Natural killer cell (primary cell): ENCODE data around the gene SLC25A21. TPM values are rescaled to one million over a fixed set of nuclear protein-coding genes. Genes with fewer than 3 reads are reported as not detected.

Source experiments
- ATAC-seq, 3 donors: fragments of 150-1000 bp in 2 of 3; fragments of 200-7000 bp in 1 of 3; cut with Tn5 transposase; 1 replicate in 1 of 3; 2 replicates in 2 of 3; pipeline ENCODE4 v1.10.0; 2021; ENCODE audit warnings: mild to moderate bottlenecking in 2 of 3, moderate library complexity in 2 of 3
- DNase-seq, 2 donors: peaks; one replicate each; pipeline versions ENCODE4 v3.0.0 to v3.0.0-alpha.2; 2013 to 2021; ENCODE audit warnings: mixed read lengths in 1 of 2
- H3K27ac ChIP-seq: one replicate; pipeline ENCODE4 v1.5.1; 2013; ENCODE audit warnings: mild to moderate bottlenecking, low read length
- H3K27me3 ChIP-seq: one replicate; pipeline ENCODE4 v1.6.1; 2013; ENCODE audit warnings: low read length; ENCODE audit not compliant: control insufficient read depth, insufficient read depth
- H3K36me3 ChIP-seq: one replicate; pipeline ENCODE4 v1.6.1; 2013; ENCODE audit warnings: low read length; ENCODE audit not compliant: control insufficient read depth, insufficient read depth
- H3K4me1 ChIP-seq: one replicate; pipeline ENCODE4 v1.6.1; 2013; ENCODE audit warnings: low read length; ENCODE audit not compliant: control insufficient read depth, insufficient read depth
- H3K4me3 ChIP-seq: one replicate; pipeline ENCODE4 v1.5.1; 2013; ENCODE audit warnings: low read length
- H3K9me3 ChIP-seq: one replicate; pipeline ENCODE4 v1.6.1; 2013; ENCODE audit warnings: low read length; ENCODE audit not compliant: control insufficient read depth, insufficient read depth
- H3K27ac Mint-ChIP-seq, 2 donors: one replicate each; pipeline ENCODE4 v1.8.0; 2022; ENCODE audit warnings: mild to moderate bottlenecking in 2 of 2, mixed read lengths in 2 of 2, moderate library complexity in 1 of 2
- H3K27me3 Mint-ChIP-seq, 2 donors: one replicate each; pipeline ENCODE4 v1.8.0; 2022; ENCODE audit warnings: low read depth in 2 of 2, mixed read lengths in 2 of 2
- H3K36me3 Mint-ChIP-seq: one replicate; pipeline ENCODE4 v1.8.0; 2022; ENCODE audit warnings: mixed read lengths
- H3K4me1 Mint-ChIP-seq, 2 donors: one replicate each; pipeline ENCODE4 v1.8.0; 2022; ENCODE audit warnings: mixed read lengths in 2 of 2
- H3K4me3 Mint-ChIP-seq: one replicate; pipeline ENCODE4 v1.8.0; 2022; ENCODE audit warnings: mild to moderate bottlenecking, moderate library complexity, mixed read lengths
- H3K9me3 Mint-ChIP-seq, 2 donors: one replicate each; pipeline ENCODE4 v1.8.0; 2022; ENCODE audit warnings: mixed read lengths in 2 of 2
- WGBS: methylation state at CpG from one replicate; pipeline ENCODE4 v1.1.7; 2013; ENCODE audit warnings: missing lambda C conversion rate; ENCODE audit not compliant: insufficient coverage; 5-methylcytosine and 5-hydroxymethylcytosine counted together
- intact Hi-C: fragments of 100-400 bp; cut with micrococcal nuclease; formaldehyde crosslinking; loops from one replicate; pipeline ENCODE4 v1.14.2; 2022
- total RNA-seq, 4 donors: library from RNA; stranded (reverse); fragments of 120-200 nt in 1 of 4; gene quantifications; one replicate each; pipeline versions ENCODE4 v1.2.3 to v1.2.4, GENCODE V29; 2013 to 2022
- TF ChIP-seq, protein P1 (sequence below): fragments of 200-600 bp; IDR thresholded peaks from one replicate; pipeline ENCODE4 v1.8.0; 2022; ENCODE audit warnings: antibody characterized with exemption

SLC25A21 gene
- total RNA-seq, 3 donors from 2014 or later (not counting 1 experiment from before 2014, with no cell fraction given): not detected

DNA sequence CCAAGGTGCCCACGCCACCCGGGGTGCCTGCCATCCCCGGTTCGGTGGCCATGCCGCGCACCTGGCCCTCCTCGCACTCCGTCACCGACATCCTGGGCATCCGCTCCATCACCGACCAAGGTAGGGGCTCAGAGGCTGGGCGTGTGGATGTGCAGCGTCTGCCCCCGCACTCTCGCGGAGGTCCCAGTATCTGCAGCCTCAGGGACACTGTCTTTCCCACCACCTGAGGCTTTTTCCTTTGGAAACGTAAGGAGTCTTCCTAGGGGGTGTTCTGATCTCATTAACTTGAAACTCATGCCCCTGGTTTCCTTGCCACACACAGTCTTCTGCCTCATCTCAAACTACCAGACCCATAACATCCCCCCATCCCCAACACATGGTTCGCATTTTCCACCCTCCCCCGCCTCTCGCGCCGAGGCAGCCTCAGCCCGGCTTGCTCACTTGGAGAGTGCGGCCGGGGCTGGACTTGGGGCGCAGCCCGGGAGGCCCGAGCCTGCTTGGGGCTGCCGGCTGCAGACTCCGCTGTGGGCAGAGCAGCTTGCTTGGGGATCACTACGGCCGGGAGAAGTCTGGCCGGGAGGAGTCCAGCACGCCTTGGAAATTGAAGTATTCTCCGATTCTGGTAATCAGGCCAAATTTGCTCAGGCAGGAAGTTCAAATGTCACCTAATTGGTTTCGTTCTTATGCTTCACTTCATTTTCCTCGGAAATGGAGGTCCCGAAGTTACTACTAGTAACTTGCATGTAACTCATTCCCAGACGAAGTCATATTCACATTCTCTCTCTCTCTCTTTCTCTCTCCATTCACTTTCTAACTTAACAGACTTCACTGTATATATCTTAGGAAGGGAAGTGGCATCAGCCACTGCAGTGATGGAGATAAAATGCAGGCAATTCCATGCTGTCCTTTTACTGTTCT, 508.7 kb downstream of the SLC25A21 start:
- Mint-ChIP-seq H3K36me3 (peaks cover 30% of the 10 kb centered on the region), H3K4me3 (peak overlapping the region; percentile 28), H3K4me1 (peaks cover 7 to 18% of the 10 kb centered on the region in 2 donors), H3K27me3 (peaks cover 65 to 81% of the 10 kb centered on the region in 2 donors), H3K27ac (no peak overlapping the region), H3K9me3 (peaks cover 6 to 9% of the 10 kb centered on the region in 2 donors)
- Histone ChIP-seq H3K27ac (no peak overlapping the region), H3K9me3 (peaks cover 11% of the 10 kb centered on the region), H3K4me1 (peaks cover 24% of the 10 kb centered on the region), H3K4me3 (no peak overlapping the region), H3K36me3 (no peaks in the 10 kb centered on the region), H3K27me3 (peaks cover 78% of the 10 kb centered on the region)
- ATAC-seq (no peak), DNase-seq (no peak)
- intact Hi-C loops: no loop called here
- TF ChIP-seq, protein P1, sequence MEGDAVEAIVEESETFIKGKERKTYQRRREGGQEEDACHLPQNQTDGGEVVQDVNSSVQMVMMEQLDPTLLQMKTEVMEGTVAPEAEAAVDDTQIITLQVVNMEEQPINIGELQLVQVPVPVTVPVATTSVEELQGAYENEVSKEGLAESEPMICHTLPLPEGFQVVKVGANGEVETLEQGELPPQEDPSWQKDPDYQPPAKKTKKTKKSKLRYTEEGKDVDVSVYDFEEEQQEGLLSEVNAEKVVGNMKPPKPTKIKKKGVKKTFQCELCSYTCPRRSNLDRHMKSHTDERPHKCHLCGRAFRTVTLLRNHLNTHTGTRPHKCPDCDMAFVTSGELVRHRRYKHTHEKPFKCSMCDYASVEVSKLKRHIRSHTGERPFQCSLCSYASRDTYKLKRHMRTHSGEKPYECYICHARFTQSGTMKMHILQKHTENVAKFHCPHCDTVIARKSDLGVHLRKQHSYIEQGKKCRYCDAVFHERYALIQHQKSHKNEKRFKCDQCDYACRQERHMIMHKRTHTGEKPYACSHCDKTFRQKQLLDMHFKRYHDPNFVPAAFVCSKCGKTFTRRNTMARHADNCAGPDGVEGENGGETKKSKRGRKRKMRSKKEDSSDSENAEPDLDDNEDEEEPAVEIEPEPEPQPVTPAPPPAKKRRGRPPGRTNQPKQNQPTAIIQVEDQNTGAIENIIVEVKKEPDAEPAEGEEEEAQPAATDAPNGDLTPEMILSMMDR: no peak
- WGBS: 8% methylated on average over 38 of the region's 39 CpGs

DNA sequence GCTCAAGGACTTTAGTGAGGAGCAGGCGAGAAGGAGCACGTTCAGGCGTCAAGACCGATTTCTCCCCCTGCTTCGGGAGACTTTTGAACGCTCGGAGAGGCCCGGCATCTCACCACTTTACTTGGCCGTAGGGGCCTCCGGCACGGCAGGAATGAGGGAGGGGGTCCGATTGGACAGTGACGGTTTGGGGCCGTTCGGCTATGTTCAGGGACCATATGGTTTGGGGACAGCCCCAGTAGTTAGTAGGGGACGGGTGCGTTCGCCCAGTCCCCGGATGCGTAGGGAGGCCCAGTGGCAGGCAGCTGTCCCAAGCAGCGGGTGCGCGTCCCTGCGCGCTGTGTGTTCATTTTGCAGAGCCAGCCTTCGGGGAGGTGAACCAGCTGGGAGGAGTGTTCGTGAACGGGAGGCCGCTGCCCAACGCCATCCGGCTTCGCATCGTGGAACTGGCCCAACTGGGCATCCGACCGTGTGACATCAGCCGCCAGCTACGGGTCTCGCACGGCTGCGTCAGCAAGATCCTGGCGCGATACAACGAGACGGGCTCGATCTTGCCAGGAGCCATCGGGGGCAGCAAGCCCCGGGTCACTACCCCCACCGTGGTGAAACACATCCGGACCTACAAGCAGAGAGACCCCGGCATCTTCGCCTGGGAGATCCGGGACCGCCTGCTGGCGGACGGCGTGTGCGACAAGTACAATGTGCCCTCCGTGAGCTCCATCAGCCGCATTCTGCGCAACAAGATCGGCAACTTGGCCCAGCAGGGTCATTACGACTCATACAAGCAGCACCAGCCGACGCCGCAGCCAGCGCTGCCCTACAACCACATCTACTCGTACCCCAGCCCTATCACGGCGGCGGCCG, 509.6 kb downstream of the SLC25A21 start:
- no peaks in the 10 kb centered on the region for H3K36me3 ChIP-seq
- ATAC-seq: no peak
- TF ChIP-seq, protein P1: no peak
- no peak overlapping the region for H3K27ac ChIP-seq
- H3K4me3 ChIP-seq: no peak overlapping the region
- peaks cover 77% of the 10 kb centered on the region for H3K27me3 ChIP-seq
- H3K4me1 ChIP-seq: peaks cover 24% of the 10 kb centered on the region
- H3K9me3 ChIP-seq: peaks cover 11% of the 10 kb centered on the region
- intact Hi-C loops: no loop called here
- 10% methylated on average over 71 of the region's 71 CpGs for WGBS
- Mint-ChIP-seq H3K9me3 (peaks cover 3 to 9% of the 10 kb centered on the region in 2 donors), H3K27ac (no peak overlapping the region), H3K27me3 (peaks cover 62 to 86% of the 10 kb centered on the region in 2 donors), H3K4me3 (no peak overlapping the region), H3K4me1 (peaks cover 7 to 18% of the 10 kb centered on the region in 2 donors), H3K36me3 (peaks cover 26% of the 10 kb centered on the region)
- DNase-seq: no peak

DNA sequence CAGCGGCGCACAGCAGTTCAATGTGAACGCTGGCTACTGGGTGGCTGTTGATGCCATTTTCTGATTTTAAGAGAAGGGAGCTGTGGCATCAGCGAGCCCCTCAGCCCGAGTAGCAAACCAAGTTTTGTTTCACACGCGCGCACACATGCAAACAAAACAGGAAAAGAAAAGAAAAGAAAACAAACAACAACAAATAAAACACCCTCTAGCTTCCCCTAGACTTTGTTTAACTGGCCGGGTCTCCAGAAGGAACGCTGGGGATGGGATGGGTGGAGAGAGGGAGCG, 510.2 kb downstream of the SLC25A21 start:
- H3K27me3 Mint-ChIP-seq: peaks cover 61 to 86% of the 10 kb centered on the region in 2 donors
- Histone ChIP-seq H3K27ac (no peak overlapping the region), H3K36me3 (no peaks in the 10 kb centered on the region), H3K27me3 (peaks cover 77% of the 10 kb centered on the region), H3K9me3 (peaks cover 11% of the 10 kb centered on the region), H3K4me1 (peaks cover 24% of the 10 kb centered on the region), H3K4me3 (no peak overlapping the region)
- intact Hi-C loops: no loop called here
- H3K36me3 Mint-ChIP-seq: peaks cover 21% of the 10 kb centered on the region
- 13% methylated on average over 6 of the region's 11 CpGs for WGBS
- TF ChIP-seq, protein P1: no peak
- DNase-seq: no peak
- H3K9me3 Mint-ChIP-seq: peaks cover 3 to 6% of the 10 kb centered on the region in 2 donors
- no peak overlapping the region for H3K4me3 Mint-ChIP-seq
- H3K27ac Mint-ChIP-seq: no peak overlapping the region
- peaks cover 7 to 18% of the 10 kb centered on the region in 2 donors for H3K4me1 Mint-ChIP-seq
- no peak for ATAC-seq
